Pancreas (tissue), 10 donors: ENCODE measurements around the gene ZSCAN12. TPM values are rescaled to one million over a fixed set of nuclear protein-coding genes. Genes with fewer than 3 reads are reported as not detected.
A peak's percentile ranks its signal among the peaks of the same experiment; 100 is the strongest.

Experiments
- ATAC-seq, 4 donors: fragments of 200-7000 bp; cut with Tn5 transposase; one replicate each; pipeline versions ENCODE4 v1.8.0 to v1.9.1; 2020; ENCODE audit warnings: mild to moderate bottlenecking in 4 of 4, moderate library complexity in 4 of 4
- DNase-seq, 6 donors: peaks; one replicate each; pipeline ENCODE4 v3.0.0-alpha.2; 2020
- FAIRE-seq: peaks from 2 replicates; lab custom pipeline; 2012; peaks lifted over from hg19 to GRCh38; lab: Jason Lieb, UNC
- H3K27ac ChIP-seq, 4 donors: fragments of 200-600 bp; sonication (generic); 1 replicate in 3 of 4; 2 replicates in 1 of 4; pipeline versions ENCODE4 v1.5.0 to v1.8.0; 2020
- H3K27me3 ChIP-seq, 4 donors: fragments of 200-600 bp; one replicate each; pipeline ENCODE4 v1.8.0; 2021
- H3K36me3 ChIP-seq, 3 donors: fragments of 200-600 bp; sonication (generic) in 1 of 3; one replicate each; pipeline versions ENCODE4 v1.5.0 to v1.8.0; 2020 to 2021
- H3K4me1 ChIP-seq, 3 donors: fragments of 200-600 bp; one replicate each; pipeline ENCODE4 v1.8.0; 2021
- H3K4me3 ChIP-seq, 4 donors: fragments of 200-600 bp; sonication (generic) in 2 of 4; one replicate each; pipeline versions ENCODE4 v1.5.0 to v1.8.0; 2020 to 2021
- H3K9me3 ChIP-seq, 4 donors: fragments of 200-600 bp; one replicate each; pipeline ENCODE4 v1.8.0; 2021
- WGBS, 2 donors: extraction: QIAGEN DNeasy Blood & Tissue Kit; methylation state at CpG; one replicate each; pipeline ENCODE4 v1.1.7; 2013; 5-methylcytosine and 5-hydroxymethylcytosine counted together
- intact Hi-C, 3 donors: fragments of 100-400 bp; cut with DNase I; formaldehyde crosslinking; loops; one replicate each; pipeline versions ENCODE4 v1.11.1 to v1.14.2; 2022
- polyA plus RNA-seq, 2 donors: library from polyadenylated mRNA; stranded (reverse); fragments of 200-250 nt; gene quantifications; one replicate each; pipeline ENCODE4 v1.2.3, GENCODE V29; 2013
- total RNA-seq, 6 donors: library from RNA; stranded (reverse); fragmentation: NEBNext Ultra II Directional in 4 of 6; extraction: Animal tissue kit (Norgen Biotek cat#: 25700) in 4 of 6; gene quantifications; one replicate each; pipeline versions ENCODE4 v1.2.1 to v1.2.4, GENCODE V29; 2021 to 2023
- TF ChIP-seq, protein P1 (sequence below), 4 donors: fragments of 200-600 bp; sonication (generic) in 3 of 4; IDR thresholded peaks; one replicate each; pipeline versions ENCODE4 v1.5.0 to v1.8.0; 2021; ENCODE audit warnings: antibody characterized with exemption in 4 of 4
- donor health status: healthy with polysubstance abuse.
- donor health status: DM: no; HTN: no; CAD: no; lungs with moderate emphysema.
- donor health status: DM: no; HTN: no; CAD: no.
- donor health status: control.
- donor health status: control.
- donor health status: Bipolar disorder and iron deficiency.
- donor health status: DM: yes; HTN: yes; CAD: no.
- donor health status: DM: no; HTN: no; CAD: no.
- donor health status: DM: no; HTN: no; CAD: no.
- donor health status: DM: yes; HTN: yes; CAD: no.

Gene ZSCAN12
- total and polyA plus RNA-seq, 8 donors = 0.80 to 4.4 (median 2.4) TPM

DNA sequence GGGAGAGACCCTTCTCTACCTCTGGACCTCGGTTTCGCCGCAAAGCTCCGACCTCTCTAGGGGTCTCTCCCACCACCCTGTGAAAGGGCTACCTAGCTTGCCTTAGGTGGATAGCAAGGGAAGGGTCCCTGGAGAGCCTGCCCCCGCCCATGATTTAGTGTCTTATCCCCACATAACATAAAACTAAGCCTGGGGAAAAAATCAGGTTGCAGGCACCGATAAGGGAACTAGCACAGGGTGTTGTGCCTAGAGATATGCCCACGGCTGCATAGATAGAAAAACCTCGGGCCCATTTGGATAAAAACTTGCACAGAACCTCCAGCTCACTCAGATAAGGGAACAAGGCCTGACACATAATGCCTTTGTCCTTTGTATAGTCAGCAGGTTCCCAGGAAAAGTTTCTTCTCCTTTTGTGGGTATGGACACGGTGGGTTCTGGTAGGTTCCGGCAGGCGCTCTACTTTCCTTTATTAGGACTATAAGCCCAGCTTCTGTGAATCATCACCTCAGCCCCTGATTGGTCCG, 64.4 kb downstream of the ZSCAN12 start:
- FAIRE-seq (no peak), DNase-seq (peak in 1 of 6 donors; percentile 86), ATAC-seq (peak in 3 of 4 donors; percentile 9 to 21 (median 14))
- Histone ChIP-seq H3K4me1 (peaks cover 0 to 6% (median 5%) of the 10 kb centered on the region in 3 donors), H3K27ac (peak overlapping the region; percentile 96 to 98 (median 97)), H3K27me3 (no peaks in the 10 kb centered on the region), H3K36me3 (no peaks in the 10 kb centered on the region), H3K4me3 (peak overlapping the region in 3 of 4 donors; percentile 31 to 63 (median 45)), H3K9me3 (no peaks in the 10 kb centered on the region)
- intact Hi-C loops = no loop called here
- 21 to 25% methylated on average over 12 of the region's 12 CpGs for WGBS, 2 donors
- TF ChIP-seq, protein P1, sequence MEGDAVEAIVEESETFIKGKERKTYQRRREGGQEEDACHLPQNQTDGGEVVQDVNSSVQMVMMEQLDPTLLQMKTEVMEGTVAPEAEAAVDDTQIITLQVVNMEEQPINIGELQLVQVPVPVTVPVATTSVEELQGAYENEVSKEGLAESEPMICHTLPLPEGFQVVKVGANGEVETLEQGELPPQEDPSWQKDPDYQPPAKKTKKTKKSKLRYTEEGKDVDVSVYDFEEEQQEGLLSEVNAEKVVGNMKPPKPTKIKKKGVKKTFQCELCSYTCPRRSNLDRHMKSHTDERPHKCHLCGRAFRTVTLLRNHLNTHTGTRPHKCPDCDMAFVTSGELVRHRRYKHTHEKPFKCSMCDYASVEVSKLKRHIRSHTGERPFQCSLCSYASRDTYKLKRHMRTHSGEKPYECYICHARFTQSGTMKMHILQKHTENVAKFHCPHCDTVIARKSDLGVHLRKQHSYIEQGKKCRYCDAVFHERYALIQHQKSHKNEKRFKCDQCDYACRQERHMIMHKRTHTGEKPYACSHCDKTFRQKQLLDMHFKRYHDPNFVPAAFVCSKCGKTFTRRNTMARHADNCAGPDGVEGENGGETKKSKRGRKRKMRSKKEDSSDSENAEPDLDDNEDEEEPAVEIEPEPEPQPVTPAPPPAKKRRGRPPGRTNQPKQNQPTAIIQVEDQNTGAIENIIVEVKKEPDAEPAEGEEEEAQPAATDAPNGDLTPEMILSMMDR (IDR thresholded peaks at IDR 0.05) = no peak

DNA sequence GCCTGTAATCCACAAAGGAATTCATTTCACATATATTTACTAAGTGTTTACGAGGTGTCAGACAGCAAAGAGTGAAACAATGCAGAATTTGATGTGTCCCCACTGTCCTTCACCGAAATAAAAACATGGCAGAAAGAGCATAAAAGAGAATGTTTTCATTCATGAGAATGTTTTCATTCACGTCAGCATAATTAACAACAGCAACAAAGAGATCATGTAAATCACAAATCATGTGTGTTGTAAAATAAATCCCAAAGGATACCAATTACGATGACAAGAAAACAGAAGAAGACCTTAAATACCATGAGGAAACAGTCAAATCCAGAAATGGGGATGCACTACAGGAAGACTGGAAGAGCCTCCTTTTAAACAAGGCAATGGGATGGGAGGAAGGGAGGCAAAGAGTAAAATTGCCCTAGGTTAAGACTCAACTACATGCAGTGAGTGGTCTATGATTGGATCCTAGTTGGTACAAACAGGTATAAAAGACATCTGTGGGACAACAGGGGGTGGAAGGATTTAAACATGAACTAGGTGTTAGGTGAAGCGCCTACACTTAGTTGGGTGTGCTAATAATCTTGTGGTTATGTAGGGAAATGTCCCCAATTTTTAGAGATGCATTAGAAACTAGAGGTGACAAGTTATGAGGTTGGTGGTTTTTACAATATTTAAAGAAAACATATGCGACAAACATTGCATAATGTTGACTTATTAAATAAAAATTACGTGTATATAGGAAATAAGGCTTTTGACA, 65.1 kb downstream of the ZSCAN12 start:
- WGBS, 2 donors = 77 to 79% methylated on average over 7 of the region's 7 CpGs
- no peak for FAIRE-seq
- DNase-seq = no peak
- H3K4me3 ChIP-seq = peak overlapping the region in 3 of 4 donors; percentile 31 to 63 (median 45)
- intact Hi-C loops = no loop called here
- no peaks in the 10 kb centered on the region for H3K9me3 ChIP-seq
- ATAC-seq = no peak
- peaks cover 0 to 6% (median 5%) of the 10 kb centered on the region in 3 donors for H3K4me1 ChIP-seq
- TF ChIP-seq, protein P1 (IDR thresholded peaks at IDR 0.05) = no peak
- no peaks in the 10 kb centered on the region for H3K27me3 ChIP-seq
- peak overlapping the region; percentile 96 to 98 (median 97) for H3K27ac ChIP-seq
- H3K36me3 ChIP-seq = no peaks in the 10 kb centered on the region

DNA sequence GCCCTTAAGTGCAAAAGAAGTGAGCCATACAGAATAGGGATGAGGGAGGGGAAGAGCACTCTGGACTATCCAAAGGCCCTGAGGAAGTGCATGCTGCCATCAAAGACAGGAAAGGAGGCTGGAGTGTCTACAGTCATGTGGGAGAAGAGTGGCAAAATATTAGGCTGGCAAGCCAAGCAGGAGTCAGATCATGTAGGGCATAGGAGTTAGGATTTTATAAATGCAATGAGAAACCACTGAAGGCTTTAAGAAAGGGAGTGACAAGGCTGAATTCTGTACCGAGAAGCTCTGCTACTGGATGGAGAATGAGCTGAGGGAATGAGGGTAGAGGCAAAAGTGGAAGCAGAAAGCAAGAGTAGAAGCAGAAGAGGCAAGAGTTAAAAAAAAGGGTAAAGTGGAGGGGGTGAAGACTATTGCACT, 65.9 kb downstream of the ZSCAN12 start:
- no peak for ATAC-seq
- Histone ChIP-seq H3K9me3 (no peaks in the 10 kb centered on the region), H3K4me3 (no peak overlapping the region), H3K4me1 (peaks cover 0 to 6% (median 5%) of the 10 kb centered on the region in 3 donors), H3K27me3 (no peaks in the 10 kb centered on the region), H3K36me3 (no peaks in the 10 kb centered on the region), H3K27ac (no peak overlapping the region)
- intact Hi-C loops = no loop called here
- TF ChIP-seq, protein P1 (IDR thresholded peaks at IDR 0.05) = no peak
- 93 to 100% methylated on average over 1 of the region's 1 CpG for WGBS, 2 donors
- DNase-seq = no peak
- no peak for FAIRE-seq

DNA sequence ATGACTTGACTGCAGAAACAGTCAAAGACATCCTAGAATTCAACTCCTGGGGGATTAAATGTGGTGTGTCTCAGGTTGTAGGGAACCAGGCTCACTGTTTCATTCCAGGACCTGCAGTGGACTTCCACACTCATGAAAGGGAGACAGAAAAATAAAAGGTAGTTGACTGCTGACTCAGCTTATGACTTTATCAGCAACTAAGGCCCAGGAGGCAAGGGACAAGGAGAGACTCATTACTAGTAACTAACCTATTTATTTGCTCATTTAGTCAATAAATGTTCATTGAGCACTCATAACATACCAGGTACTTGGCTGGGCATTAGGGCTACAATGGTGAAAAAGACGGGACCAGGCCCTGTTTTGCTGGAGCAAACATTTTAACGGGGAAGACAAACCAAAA, 66.5 kb downstream of the ZSCAN12 start:
- no peak for ATAC-seq
- 95 to 100% methylated on average over 2 of the region's 2 CpGs for WGBS, 2 donors
- Histone ChIP-seq H3K36me3 (no peaks in the 10 kb centered on the region), H3K9me3 (no peaks in the 10 kb centered on the region), H3K27ac (no peak overlapping the region), H3K4me1 (peaks cover 0 to 6% (median 5%) of the 10 kb centered on the region in 3 donors), H3K27me3 (no peaks in the 10 kb centered on the region), H3K4me3 (no peak overlapping the region)
- TF ChIP-seq, protein P1 (IDR thresholded peaks at IDR 0.05) = no peak
- DNase-seq = no peak
- intact Hi-C loops = no loop called here
- FAIRE-seq = no peak

DNA sequence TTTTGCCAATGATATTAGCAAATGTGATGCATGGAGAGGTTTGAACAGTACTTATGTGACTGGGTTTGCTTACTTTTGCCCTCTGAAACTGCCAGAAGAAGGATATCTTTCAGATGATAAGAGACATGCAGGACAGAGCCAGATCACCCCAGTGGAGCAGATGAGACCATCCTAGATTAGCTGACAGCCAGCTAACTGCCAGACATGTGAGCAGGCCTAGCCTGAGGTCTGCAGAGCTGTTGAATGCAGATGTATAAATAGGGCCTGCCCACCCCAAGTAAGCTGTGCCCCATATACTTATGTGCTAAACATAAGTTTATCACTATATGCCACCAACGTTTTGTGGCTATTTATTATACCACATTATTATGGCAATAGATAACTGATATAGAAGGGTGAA, 69.5 kb downstream of the ZSCAN12 start:
- Histone ChIP-seq H3K4me3 (no peak overlapping the region), H3K27me3 (no peaks in the 10 kb centered on the region), H3K9me3 (peaks cover 0 to 5% (median 0%) of the 10 kb centered on the region in 4 donors), H3K4me1 (no peaks in the 10 kb centered on the region), H3K36me3 (peaks cover 10 to 25% (median 17%) of the 10 kb centered on the region in 3 donors), H3K27ac (no peak overlapping the region)
- FAIRE-seq (no peak), ATAC-seq (no peak), DNase-seq (no peak)
- 44 to 47% methylated on average over 1 of the region's 1 CpG for WGBS, 2 donors
- intact Hi-C loops = no loop called here
- TF ChIP-seq, protein P1 (IDR thresholded peaks at IDR 0.05) = no peak
